ENCODE measurements around the gene DNAL1. TPM values are rescaled to one million over a fixed set of nuclear protein-coding genes. Genes with fewer than 3 reads are reported as not detected.

Gene DNAL1
- total and polyA plus RNA-seq, 2 of the 4 experiments (the other 2 are of a cell fraction), result 4.5 to 5.4 TPM

- Histone ChIP-seq H3K4me1 (ENCODE audit: control insufficient read depth, insufficient read depth, low read length) (no peaks in the 10 kb centered on the region), H4K20me1 (ENCODE audit: insufficient read depth, low read length) (no peaks in the 10 kb centered on the region), H4K91ac (ENCODE audit: insufficient read depth, low read depth, low read length) (no peak overlapping the region), H3K9ac (ENCODE audit: low read depth, low read length) (no peak overlapping the region), H4K5ac (ENCODE audit: low read depth, low read length) (no peak overlapping the region), H3K9me3 (ENCODE audit: control insufficient read depth, insufficient read depth, low read length) (no peaks in the 10 kb centered on the region), H3K9me1 (ENCODE audit: insufficient read depth, low read length) (no peaks in the 10 kb centered on the region), H4K8ac (ENCODE audit: low read depth in 2 of 2, low read length in 2 of 2) (no peak overlapping the region), H3K4me2 (ENCODE audit: low read depth, low read length) (no peak overlapping the region), H3K23ac (ENCODE audit: low read depth, low read length) (no peak overlapping the region), H2AFZ (replicated peaks; ENCODE audit: low read length, poor library complexity) (no peak overlapping the region), H3K14ac (replicated peaks; ENCODE audit: low read depth, low read length) (no peak overlapping the region; the same call in 1 of the 2 replicates), H3K18ac (ENCODE audit: low read depth, low read length) (no peak overlapping the region), H3K79me1 (ENCODE audit: low read depth in 1 of 2, low read length in 2 of 2) (no peaks in the 10 kb centered on the region), H2BK5ac (ENCODE audit: low read depth, low read length, poor library complexity, severe bottlenecking) (no peak overlapping the region), H3K4ac (ENCODE audit: low read depth, low read length) (no peak overlapping the region), H3K56ac (ENCODE audit: extremely low read depth, insufficient read depth, low read length) (no peak overlapping the region), H2BK120ac (ENCODE audit: low read depth, low read length) (no peak overlapping the region), H3K4me3 (ENCODE audit: insufficient read depth, low read depth, low read length) (no peak overlapping the region), H2BK20ac (ENCODE audit: low read depth, low read length) (no peak overlapping the region), H2AK5ac (ENCODE audit: low read depth, low read length) (no peak overlapping the region), H2AK9ac (replicated peaks; ENCODE audit: low read depth, low read length, poor library complexity) (no peak overlapping the region), H2BK15ac (ENCODE audit: low read depth, low read length) (no peak overlapping the region), H3K27me3 (ENCODE audit: control insufficient read depth, insufficient read depth, low read length) (peaks cover 11% of the 10 kb centered on the region), H3K36me3 (ENCODE audit: control insufficient read depth, insufficient read depth, low read length) (no peaks in the 10 kb centered on the region), H3K27ac (ENCODE audit: insufficient read depth, low read length) (no peak overlapping the region)
- ChIA-PET POLR2A (ENCODE audit: unreplicated experiment) (no interaction called here), CTCF (no interaction called here)
- intact Hi-C loops (cut with micrococcal nuclease) (no loop called here), in situ Hi-C loops (cut with MboI; ENCODE audit: low sequenced_read_pairs) (no loop called here), dilution Hi-C loops (cut with HindIII; ENCODE audit: low sequenced_read_pairs, unreplicated experiment) (no loop called here)
- ATAC-seq (ENCODE audit: low read depth), result no peak
- no peak for DNase-seq
- BruUV-seq (replicated peaks), result no TSS peak
- WGBS, 2 experiments (ENCODE audit: extremely low coverage in 2 of 2, insufficient read length in 1 of 2), result 47% methylated on average over 4 of the region's 10 CpGs; no CpG with 5 or more reads in 1 of the 2 experiments
- TF ChIP-seq BHLHE40 (IDR thresholded peaks at IDR 0.05; ENCODE audit: low read depth, low read length) (no peak), NFE2L2 (IDR thresholded peaks at IDR 0.05; ENCODE audit: low read depth, low read length) (no peak), RAD21 (IDR thresholded peaks at IDR 0.05; ENCODE audit: low read length) (no peak), POLR2A (IDR thresholded peaks at IDR 0.05; ENCODE audit: low read depth, low read length) (no peak), RCOR1 (IDR thresholded peaks at IDR 0.05; ENCODE audit: insufficient replicate concordance, low read length) (no peak), CEBPB (IDR thresholded peaks at IDR 0.05; ENCODE audit: low read depth, low read length) (no peak), CTCF (conservative IDR thresholded peaks at IDR 0.05; ENCODE audit: low read depth, low read length) (no peak), RFX5 (IDR thresholded peaks at IDR 0.05; ENCODE audit: low read depth, low read length) (no peak), MXI1 (IDR thresholded peaks at IDR 0.05; ENCODE audit: borderline replicate concordance, low read depth, low read length) (no peak), CHD1 (IDR thresholded peaks at IDR 0.05; ENCODE audit: low read depth, low read length) (no peak), MAFK (IDR thresholded peaks at IDR 0.05; ENCODE audit: low read depth, low read length) (no peak), MAZ (IDR thresholded peaks at IDR 0.05; ENCODE audit: borderline replicate concordance, low read depth, low read length) (no peak), SMC3 (IDR thresholded peaks at IDR 0.05; ENCODE audit: low read depth, low read length) (no peak), FOS (IDR thresholded peaks at IDR 0.05; ENCODE audit: low read depth, low read length) (no peak)
- TF ChIP-seq, protein P1, sequence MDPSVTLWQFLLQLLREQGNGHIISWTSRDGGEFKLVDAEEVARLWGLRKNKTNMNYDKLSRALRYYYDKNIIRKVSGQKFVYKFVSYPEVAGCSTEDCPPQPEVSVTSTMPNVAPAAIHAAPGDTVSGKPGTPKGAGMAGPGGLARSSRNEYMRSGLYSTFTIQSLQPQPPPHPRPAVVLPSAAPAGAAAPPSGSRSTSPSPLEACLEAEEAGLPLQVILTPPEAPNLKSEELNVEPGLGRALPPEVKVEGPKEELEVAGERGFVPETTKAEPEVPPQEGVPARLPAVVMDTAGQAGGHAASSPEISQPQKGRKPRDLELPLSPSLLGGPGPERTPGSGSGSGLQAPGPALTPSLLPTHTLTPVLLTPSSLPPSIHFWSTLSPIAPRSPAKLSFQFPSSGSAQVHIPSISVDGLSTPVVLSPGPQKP (IDR thresholded peaks at IDR 0.05; ENCODE audit: borderline replicate concordance, low read depth, low read length), result no peak
- TF ChIP-seq, protein P2, sequence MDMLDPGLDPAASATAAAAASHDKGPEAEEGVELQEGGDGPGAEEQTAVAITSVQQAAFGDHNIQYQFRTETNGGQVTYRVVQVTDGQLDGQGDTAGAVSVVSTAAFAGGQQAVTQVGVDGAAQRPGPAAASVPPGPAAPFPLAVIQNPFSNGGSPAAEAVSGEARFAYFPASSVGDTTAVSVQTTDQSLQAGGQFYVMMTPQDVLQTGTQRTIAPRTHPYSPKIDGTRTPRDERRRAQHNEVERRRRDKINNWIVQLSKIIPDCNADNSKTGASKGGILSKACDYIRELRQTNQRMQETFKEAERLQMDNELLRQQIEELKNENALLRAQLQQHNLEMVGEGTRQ (IDR thresholded peaks at IDR 0.05; ENCODE audit: low read depth, low read length), result no peak
These were observed 24.5 kb upstream of the DNAL1 start for GRCh38 chr14:73620268-73620667.

Data from IMR-90 (cell line).